Measurements from ENCODE around the gene BHMT. TPM values are rescaled to one million over a fixed set of nuclear protein-coding genes. Genes with fewer than 3 reads are reported as not detected.

The BHMT gene
- not detected for total RNA-seq
- total RNA-seq: 0 reads per million in 2 donors

GRCh38 chr5:79111387-79111959, at the start of gene BHMT:
BHMT (plus strand) TSS chr5:79111809; CDS start chr5:79111886, 77 bp downstream.
- Mint-ChIP-seq H3K36me3 (ENCODE audit: low read depth) (no peaks in the 10 kb centered on the region), H3K4me1 (peaks cover 4% of the 10 kb centered on the region), H3K27ac (no peak within 1 kb of the TSS), H3K27me3 (peaks cover 58% of the 10 kb centered on the region), H3K4me3 (no peak within 1 kb of the TSS)
- H3K9me3 ChIP-seq (ENCODE audit: control insufficient read depth, low read length, poor library complexity, severe bottlenecking): no peaks in the 10 kb centered on the region
- ATAC-seq (no peak), DNase-seq (no peak)

- H3K9me3 ChIP-seq (ENCODE audit: control insufficient read depth, low read length, poor library complexity, severe bottlenecking): no peaks in the 10 kb centered on the region
- H3K36me3 Mint-ChIP-seq (ENCODE audit: low read depth): peaks cover 2% of the 10 kb centered on the region
- peaks cover 45% of the 10 kb centered on the region for H3K27me3 Mint-ChIP-seq
- H3K4me3 Mint-ChIP-seq: no peak overlapping the region
- ATAC-seq (no peak), DNase-seq (no peak)
- H3K27ac Mint-ChIP-seq: no peak overlapping the region
- no peaks in the 10 kb centered on the region for H3K4me1 Mint-ChIP-seq
These were observed 49.2 kb upstream of the BHMT start for GRCh38 chr5:79062436-79062835.

GRCh38 chr5:79069488-79070349, 41.9 kb upstream of the BHMT start, which contains the start of the genes BHMT2 and DMGDH:
BHMT2 (plus strand) TSS chr5:79069767; CDS start chr5:79069783, 16 bp downstream.
DMGDH (minus strand) TSS chr5:79069674; CDS start chr5:79069620, 54 bp downstream.
- DNase-seq (no peak), ATAC-seq (no peak)
- H3K4me1 Mint-ChIP-seq: no peaks in the 10 kb centered on the region
- H3K36me3 Mint-ChIP-seq (ENCODE audit: low read depth): no peaks in the 10 kb centered on the region
- no peak within 1 kb of the TSS for H3K4me3 Mint-ChIP-seq
- peaks cover 44% of the 10 kb centered on the region for H3K27me3 Mint-ChIP-seq
- no peaks in the 10 kb centered on the region for H3K9me3 ChIP-seq (ENCODE audit: control insufficient read depth, low read length, poor library complexity, severe bottlenecking)
- H3K27ac Mint-ChIP-seq: no peak within 1 kb of the TSS

- H3K4me1 Mint-ChIP-seq: no peaks in the 10 kb centered on the region
- H3K4me3 Mint-ChIP-seq: no peak overlapping the region
- H3K36me3 Mint-ChIP-seq (ENCODE audit: low read depth): no peaks in the 10 kb centered on the region
- H3K9me3 ChIP-seq (ENCODE audit: control insufficient read depth, low read length, poor library complexity, severe bottlenecking): no peaks in the 10 kb centered on the region
- DNase-seq (no peak), ATAC-seq (no peak)
- peaks cover 44% of the 10 kb centered on the region for H3K27me3 Mint-ChIP-seq
- H3K27ac Mint-ChIP-seq: no peak overlapping the region
These were observed 41.3 kb upstream of the BHMT start for GRCh38 chr5:79070350-79070667.

GRCh38 chr5:79074641-79075040, 37.0 kb upstream of the BHMT start:
- Mint-ChIP-seq H3K36me3 (ENCODE audit: low read depth) (no peaks in the 10 kb centered on the region), H3K4me1 (peaks cover 5% of the 10 kb centered on the region), H3K4me3 (no peak overlapping the region), H3K27ac (no peak overlapping the region), H3K27me3 (peaks cover 34% of the 10 kb centered on the region)
- H3K9me3 ChIP-seq (ENCODE audit: control insufficient read depth, low read length, poor library complexity, severe bottlenecking): no peaks in the 10 kb centered on the region
- ATAC-seq (no peak), DNase-seq (no peak)

- ATAC-seq: no peak
- no peak for DNase-seq
- no peaks in the 10 kb centered on the region for H3K9me3 ChIP-seq (ENCODE audit: control insufficient read depth, low read length, poor library complexity, severe bottlenecking)
- Mint-ChIP-seq H3K4me3 (no peak overlapping the region), H3K4me1 (peaks cover 5% of the 10 kb centered on the region), H3K27ac (no peak overlapping the region), H3K36me3 (ENCODE audit: low read depth) (no peaks in the 10 kb centered on the region), H3K27me3 (peaks cover 27% of the 10 kb centered on the region)
These were observed 35.8 kb upstream of the BHMT start for GRCh38 chr5:79075646-79076426.

GRCh38 chr5:79076819-79077218, 34.8 kb upstream of the BHMT start:
- DNase-seq: no peak
- no peaks in the 10 kb centered on the region for H3K36me3 Mint-ChIP-seq (ENCODE audit: low read depth)
- H3K9me3 ChIP-seq (ENCODE audit: control insufficient read depth, low read length, poor library complexity, severe bottlenecking): no peaks in the 10 kb centered on the region
- peak overlapping the region; percentile 34 for H3K27ac Mint-ChIP-seq
- H3K4me3 Mint-ChIP-seq: no peak overlapping the region
- H3K27me3 Mint-ChIP-seq: peaks cover 18% of the 10 kb centered on the region
- peaks cover 5% of the 10 kb centered on the region for H3K4me1 Mint-ChIP-seq
- ATAC-seq: no peak

- peaks cover 10% of the 10 kb centered on the region for H3K27me3 Mint-ChIP-seq
- no peak overlapping the region for H3K27ac Mint-ChIP-seq
- no peaks in the 10 kb centered on the region for H3K9me3 ChIP-seq (ENCODE audit: control insufficient read depth, low read length, poor library complexity, severe bottlenecking)
- H3K4me3 Mint-ChIP-seq: no peak overlapping the region
- no peaks in the 10 kb centered on the region for H3K36me3 Mint-ChIP-seq (ENCODE audit: low read depth)
- peaks cover 5% of the 10 kb centered on the region for H3K4me1 Mint-ChIP-seq
- ATAC-seq (no peak), DNase-seq (no peak)
These were observed 33.8 kb upstream of the BHMT start for GRCh38 chr5:79077680-79078365.

GRCh38 chr5:79080804-79081203, 30.8 kb upstream of the BHMT start:
- Mint-ChIP-seq H3K27me3 (peaks cover 12% of the 10 kb centered on the region), H3K36me3 (ENCODE audit: low read depth) (no peaks in the 10 kb centered on the region)
- DNase-seq: no peak

GRCh38 chr5:79081779-79082178, 29.8 kb upstream of the BHMT start:
- no peaks in the 10 kb centered on the region for H3K9me3 ChIP-seq (ENCODE audit: control insufficient read depth, low read length, poor library complexity, severe bottlenecking)
- no peak for DNase-seq
- ATAC-seq: no peak
- H3K27me3 Mint-ChIP-seq: peaks cover 10% of the 10 kb centered on the region
- H3K36me3 Mint-ChIP-seq (ENCODE audit: low read depth): no peaks in the 10 kb centered on the region
- peaks cover 7% of the 10 kb centered on the region for H3K4me1 Mint-ChIP-seq
- H3K27ac Mint-ChIP-seq: no peak overlapping the region
- H3K4me3 Mint-ChIP-seq: peak overlapping the region; percentile 28

More at GRCh38 chr5:79080804-79081203, 30.8 kb upstream of the BHMT start:
- no peak for ATAC-seq
- peaks cover 7% of the 10 kb centered on the region for H3K4me1 Mint-ChIP-seq
- H3K9me3 ChIP-seq (ENCODE audit: control insufficient read depth, low read length, poor library complexity, severe bottlenecking): no peaks in the 10 kb centered on the region
- no peak overlapping the region for H3K27ac Mint-ChIP-seq
- H3K4me3 Mint-ChIP-seq: no peak overlapping the region

GRCh38 chr5:79086116-79086515, 25.5 kb upstream of the BHMT start:
- DNase-seq (no peak), ATAC-seq (no peak)
- Mint-ChIP-seq H3K36me3 (ENCODE audit: low read depth) (no peaks in the 10 kb centered on the region), H3K4me3 (no peak overlapping the region), H3K4me1 (peaks cover 2% of the 10 kb centered on the region), H3K27ac (no peak overlapping the region), H3K27me3 (peaks cover 17% of the 10 kb centered on the region)
- no peaks in the 10 kb centered on the region for H3K9me3 ChIP-seq (ENCODE audit: control insufficient read depth, low read length, poor library complexity, severe bottlenecking)

GRCh38 chr5:79088507-79088906, 23.1 kb upstream of the BHMT start:
- no peaks in the 10 kb centered on the region for H3K36me3 Mint-ChIP-seq (ENCODE audit: low read depth)
- no peaks in the 10 kb centered on the region for H3K9me3 ChIP-seq (ENCODE audit: control insufficient read depth, low read length, poor library complexity, severe bottlenecking)
- H3K27me3 Mint-ChIP-seq: peaks cover 19% of the 10 kb centered on the region
- H3K27ac Mint-ChIP-seq: no peak overlapping the region
- no peak for DNase-seq
- peaks cover 2% of the 10 kb centered on the region for H3K4me1 Mint-ChIP-seq
- ATAC-seq: no peak
- H3K4me3 Mint-ChIP-seq: no peak overlapping the region

GRCh38 chr5:79091064-79091463, 20.5 kb upstream of the BHMT start:
- H3K9me3 ChIP-seq (ENCODE audit: control insufficient read depth, low read length, poor library complexity, severe bottlenecking): no peaks in the 10 kb centered on the region
- Mint-ChIP-seq H3K27me3 (peaks cover 20% of the 10 kb centered on the region), H3K4me3 (no peak overlapping the region), H3K27ac (no peak overlapping the region), H3K36me3 (ENCODE audit: low read depth) (no peaks in the 10 kb centered on the region), H3K4me1 (no peaks in the 10 kb centered on the region)
- no peak for ATAC-seq
- no peak for DNase-seq

All from T-helper 17 cell (primary cell).